H9 (cell line): ENCODE data around the gene LRRC34. TPM values are rescaled to one million over a fixed set of nuclear protein-coding genes. Genes with fewer than 3 reads are reported as not detected.
A peak's percentile ranks its signal among the peaks of the same experiment; 100 is the strongest.

ENCODE experiments used
- DNase-seq: peaks from one replicate; pipeline ENCODE4 v3.0.0-alpha.2; 2017
- H2AFZ ChIP-seq: one replicate; pipeline ENCODE4 v1.6.1; 2013; ENCODE audit warnings: mild to moderate bottlenecking, low read length, control low read depth, moderate library complexity
- H2AK5ac ChIP-seq: 2 replicates; pipeline ENCODE4 v1.6.1; 2013; ENCODE audit warnings: low read length, control low read depth, mixed read lengths; ENCODE audit not compliant: insufficient read length
- H2BK120ac ChIP-seq: one replicate; pipeline ENCODE4 v1.6.1; 2013; ENCODE audit warnings: low read depth, mild to moderate bottlenecking, low read length, control low read depth, inconsistent platforms; ENCODE audit not compliant: poor library complexity, severe bottlenecking
- H2BK12ac ChIP-seq: 2 replicates; pipeline ENCODE4 v1.6.1; 2013; ENCODE audit warnings: low read length, control low read depth, mixed read lengths, low read depth; ENCODE audit not compliant: insufficient read length
- H2BK15ac ChIP-seq: 2 replicates; pipeline ENCODE4 v1.6.1; 2013; ENCODE audit warnings: low read depth, low read length, control low read depth
- H2BK20ac ChIP-seq: one replicate; pipeline ENCODE4 v1.6.1; 2013; ENCODE audit warnings: low read depth, mild to moderate bottlenecking, low read length, control low read depth, inconsistent platforms; ENCODE audit not compliant: poor library complexity, severe bottlenecking
- H2BK5ac ChIP-seq: 2 replicates; pipeline ENCODE4 v1.6.1; 2013; ENCODE audit warnings: low read length, control low read depth, mixed read lengths; ENCODE audit not compliant: insufficient read length
- H3K14ac ChIP-seq: 2 replicates; pipeline ENCODE4 v1.6.1; 2013; ENCODE audit warnings: low read length, control low read depth; ENCODE audit not compliant: insufficient read depth
- H3K18ac ChIP-seq: 2 replicates; pipeline ENCODE4 v1.6.1; 2013; ENCODE audit warnings: low read depth, mild to moderate bottlenecking, mixed read lengths, low read length, control low read depth; ENCODE audit not compliant: insufficient read length
- H3K23ac ChIP-seq: 2 replicates; pipeline ENCODE4 v1.6.1; 2013; ENCODE audit warnings: low read length, control low read depth, mixed read lengths, low read depth; ENCODE audit not compliant: insufficient read length
- H3K23me2 ChIP-seq: 2 replicates; pipeline ENCODE4 v1.6.1; 2013; ENCODE audit warnings: low read depth, mild to moderate bottlenecking, mixed read lengths, low read length, control low read depth; ENCODE audit not compliant: insufficient read length, poor library complexity, severe bottlenecking
- H3K27ac ChIP-seq: 2 replicates; pipeline ENCODE4 v1.5.1; 2013; ENCODE audit warnings: low read length, control low read depth, mixed read lengths, low read depth; ENCODE audit not compliant: insufficient read length
- H3K27me3 ChIP-seq: 2 replicates; pipeline ENCODE4 v1.6.1; 2013; ENCODE audit warnings: low read length, control low read depth, inconsistent platforms; ENCODE audit not compliant: insufficient read depth
- H3K4ac ChIP-seq: 2 replicates; pipeline ENCODE4 v1.6.1; 2013; ENCODE audit warnings: low read depth, mild to moderate bottlenecking, control low read depth, inconsistent platforms, low read length, moderate library complexity
- H3K4me1 ChIP-seq: 2 replicates; pipeline ENCODE4 v1.6.1; 2013; ENCODE audit warnings: low read length, control low read depth, inconsistent platforms; ENCODE audit not compliant: insufficient read depth
- H3K4me2 ChIP-seq: 2 replicates; pipeline ENCODE4 v1.6.1; 2013; ENCODE audit warnings: low read length, control low read depth, mixed read lengths; ENCODE audit not compliant: insufficient read length, insufficient read depth
- H3K56ac ChIP-seq: 2 replicates; pipeline ENCODE4 v1.6.1; 2013; ENCODE audit warnings: low read depth, mild to moderate bottlenecking, mixed read lengths, low read length, control low read depth; ENCODE audit not compliant: insufficient read length
- H3K79me1 ChIP-seq: 2 replicates; pipeline ENCODE4 v1.6.1; 2013; ENCODE audit warnings: low read depth, mild to moderate bottlenecking, moderate library complexity, low read length, control low read depth, inconsistent platforms; ENCODE audit not compliant: insufficient read depth, poor library complexity, severe bottlenecking
- H3K79me2 ChIP-seq: 2 replicates; pipeline ENCODE4 v1.6.1; 2013; ENCODE audit warnings: low read length, control low read depth, inconsistent platforms; ENCODE audit not compliant: insufficient read depth
- H3K9ac ChIP-seq: 2 replicates; pipeline ENCODE4 v1.6.1; 2013; ENCODE audit warnings: low read length, control low read depth, mixed read lengths; ENCODE audit not compliant: insufficient read length; ENCODE audit errors: extremely low read depth
- H3K9me3 ChIP-seq: one replicate; pipeline ENCODE4 v1.6.1; 2013; ENCODE audit warnings: low read depth, low read length, inconsistent platforms; ENCODE audit not compliant: control insufficient read depth
- H3T11ph ChIP-seq: one replicate; pipeline ENCODE4 v1.6.1; 2013; ENCODE audit warnings: mild to moderate bottlenecking, low read length, control low read depth, inconsistent platforms
- H4K20me1 ChIP-seq: one replicate; pipeline ENCODE4 v1.6.1; 2013; ENCODE audit not compliant: control insufficient read depth, insufficient read length, insufficient read depth
- H4K5ac ChIP-seq: 2 replicates; pipeline ENCODE4 v1.6.1; 2013; ENCODE audit warnings: low read depth, mild to moderate bottlenecking, mixed read lengths, low read length, control low read depth; ENCODE audit not compliant: insufficient read length
- H4K8ac ChIP-seq: replicated peaks from 2 replicates; pipeline ENCODE4 v1.6.1; 2013; ENCODE audit warnings: low read length, control low read depth, mixed read lengths, low read depth; ENCODE audit not compliant: insufficient read length
- H4K91ac ChIP-seq: 2 replicates; pipeline ENCODE4 v1.6.1; 2013; ENCODE audit warnings: low read depth, mild to moderate bottlenecking, moderate library complexity, mixed read lengths, low read length, control low read depth; ENCODE audit not compliant: insufficient read length
- H3K27ac Mint-ChIP-seq, 3 experiments: 2 replicates in 2 of 3; 3 replicates in 1 of 3; pipeline ENCODE4 v1.8.0; 2020 to 2021; ENCODE audit warnings: mixed read lengths in 3 of 3, mild to moderate bottlenecking in 1 of 3, moderate library complexity in 1 of 3
- H3K27me3 Mint-ChIP-seq: 2 replicates; pipeline ENCODE4 v1.8.0; 2021; ENCODE audit warnings: low read depth, mild to moderate bottlenecking, moderate library complexity, mixed read lengths
- H3K36me3 Mint-ChIP-seq, 3 experiments: 2 replicates in 2 of 3; 3 replicates in 1 of 3; pipeline ENCODE4 v1.8.0; 2020 to 2021; ENCODE audit warnings: low read depth in 3 of 3, mixed read lengths in 3 of 3; ENCODE audit not compliant: insufficient read depth in 1 of 3
- H3K4me1 Mint-ChIP-seq, 2 experiments: 2 replicates each; pipeline ENCODE4 v1.8.0; 2020; ENCODE audit warnings: mixed read lengths in 2 of 2
- H3K4me3 Mint-ChIP-seq, 2 experiments: 2 replicates in 1 of 2; 3 replicates in 1 of 2; pipeline ENCODE4 v1.8.0; 2020 to 2021; ENCODE audit warnings: mild to moderate bottlenecking in 2 of 2, mixed read lengths in 2 of 2, moderate library complexity in 1 of 2
- H3K9me3 Mint-ChIP-seq, 2 experiments: 2 replicates in 1 of 2; 3 replicates in 1 of 2; pipeline ENCODE4 v1.8.0; 2020; ENCODE audit warnings: mild to moderate bottlenecking in 2 of 2, mixed read lengths in 2 of 2, moderate library complexity in 1 of 2
- CTCF ChIP-seq: fragments of 200-600 bp; sonication (generic); conservative IDR thresholded peaks from 3 replicates; pipeline ENCODE4 v1.8.0; 2021; ENCODE audit warnings: antibody characterized with exemption, mild to moderate bottlenecking
- WGBS: extraction: QIAGEN DNeasy Blood & Tissue Kit; methylation state at CpG from one replicate; pipeline ENCODE4 v1.1.7; 2013; ENCODE audit warnings: missing lambda C conversion rate, low lambda C conversion rate, mixed read lengths; ENCODE audit not compliant: insufficient read length; ENCODE audit errors: extremely low coverage; 5-methylcytosine and 5-hydroxymethylcytosine counted together
- total RNA-seq: library from RNA; stranded (reverse); gene quantifications from 2 replicates; pipeline ENCODE4 v1.2.1, GENCODE V29; 2021

LRRC34 gene
- total RNA-seq, 1 experiment from 2014 or later: 4.6 TPM

GRCh38 chr3:169836942-169837275 lies 24.2 kb upstream of the LRRC34 start:
- Histone ChIP-seq H4K8ac (no peak overlapping the region), H3K27ac (no peak overlapping the region), H3K27me3 (no peaks in the 10 kb centered on the region), H2BK20ac (no peak overlapping the region), H3K79me2 (no peaks in the 10 kb centered on the region), H2BK5ac (no peak overlapping the region), H4K5ac (no peak overlapping the region), H4K91ac (no peak overlapping the region), H2BK15ac (no peak overlapping the region), H2BK120ac (no peak overlapping the region), H3T11ph (no peak overlapping the region), H3K4ac (no peak overlapping the region), H3K4me1 (no peaks in the 10 kb centered on the region), H2AK5ac (no peak overlapping the region), H3K9ac (no peak overlapping the region), H3K79me1 (no peaks in the 10 kb centered on the region), H3K56ac (no peak overlapping the region), H3K14ac (no peak overlapping the region), H4K20me1 (no peaks in the 10 kb centered on the region), H3K23me2 (no peaks in the 10 kb centered on the region), H2BK12ac (no peak overlapping the region), H3K18ac (no peak overlapping the region), H3K23ac (no peak overlapping the region), H3K9me3 (no peaks in the 10 kb centered on the region), H2AFZ (no peak overlapping the region), H3K4me2 (no peak overlapping the region)
- Mint-ChIP-seq H3K4me1 (peaks cover 7 to 11% of the 10 kb centered on the region in 2 experiments), H3K36me3 (no peaks in the 10 kb centered on the region), H3K27ac (peak overlapping the region; percentile 25 to 65 (median 38); a peak in 5 of 7 replicates), H3K27me3 (no peaks in the 10 kb centered on the region), H3K9me3 (no peaks in the 10 kb centered on the region), H3K4me3 (no peak overlapping the region)
- no peak for DNase-seq
- TF ChIP-seq CTCF: no peak
- no CpG with 5 or more reads among the region's 3 CpGs for WGBS
